ENCODE measurements around the gene TXNRD2. TPM values are rescaled to one million over a fixed set of nuclear protein-coding genes. Genes with fewer than 3 reads are reported as not detected.

The TXNRD2 gene
- total and polyA plus RNA-seq, 2 of the 4 experiments (the other 2 are of a cell fraction): 15.6 to 25.7 TPM

GRCh38 chr22:19984851-19985811 lies 43.5 kb upstream of the TXNRD2 start:
- Histone ChIP-seq H2AFZ (replicated peaks; ENCODE audit: low read length, poor library complexity) (peak overlapping the region; percentile 58), H3K27ac (ENCODE audit: insufficient read depth, low read length) (no peak overlapping the region), H2BK20ac (ENCODE audit: low read depth, low read length) (0 out of 2 replicates have a peak overlapping the region, but pooled peaks have one; percentile 45), H3K4me3 (ENCODE audit: insufficient read depth, low read depth, low read length) (no peak overlapping the region), H2AK9ac (replicated peaks; ENCODE audit: low read depth, low read length, poor library complexity) (peak overlapping the region; percentile 87), H3K79me1 (ENCODE audit: low read depth in 1 of 2, low read length in 2 of 2) (peaks cover 4 to 37% of the 10 kb centered on the region in 2 experiments; a peak in 3 of 4 replicates), H2AK5ac (ENCODE audit: low read depth, low read length) (peak overlapping the region; percentile 97), H3K27me3 (ENCODE audit: control insufficient read depth, insufficient read depth, low read length) (no peaks in the 10 kb centered on the region), H3K4me1 (ENCODE audit: control insufficient read depth, insufficient read depth, low read length) (peaks cover 13% of the 10 kb centered on the region), H4K5ac (ENCODE audit: low read depth, low read length) (no peak overlapping the region), H3K9ac (ENCODE audit: low read depth, low read length) (no peak overlapping the region), H3K36me3 (ENCODE audit: control insufficient read depth, insufficient read depth, low read length) (peaks cover 7% of the 10 kb centered on the region), H2BK15ac (ENCODE audit: low read depth, low read length) (peak overlapping the region; percentile 81; the same call in 2 of the 3 replicates), H4K20me1 (ENCODE audit: insufficient read depth, low read length) (peaks cover 18% of the 10 kb centered on the region; the same call in 1 of the 2 replicates), H3K9me3 (ENCODE audit: control insufficient read depth, insufficient read depth, low read length) (no peaks in the 10 kb centered on the region), H2BK5ac (ENCODE audit: low read depth, low read length, poor library complexity, severe bottlenecking) (peak overlapping the region; percentile 44), H4K8ac (ENCODE audit: low read depth in 2 of 2, low read length in 2 of 2) (peak overlapping the region in 1 of 2 experiments; percentile 35; a peak in 1 of 4 replicates), H3K4ac (ENCODE audit: low read depth, low read length) (peak overlapping the region; percentile 73), H3K4me2 (ENCODE audit: low read depth, low read length) (no peak overlapping the region), H2BK120ac (ENCODE audit: low read depth, low read length) (peak overlapping the region; percentile 68), H3K14ac (replicated peaks; ENCODE audit: low read depth, low read length) (0 out of 2 replicates have a peak overlapping the region, but pooled peaks have one; percentile 14), H3K9me1 (ENCODE audit: insufficient read depth, low read length) (peaks cover 17% of the 10 kb centered on the region), H4K91ac (ENCODE audit: insufficient read depth, low read depth, low read length) (peak overlapping the region; percentile 79), H3K23ac (ENCODE audit: low read depth, low read length) (no peak overlapping the region), H3K18ac (ENCODE audit: low read depth, low read length) (no peak overlapping the region; the same call in 1 of the 2 replicates), H3K56ac (ENCODE audit: extremely low read depth, insufficient read depth, low read length) (no peak overlapping the region)
- POLR2A ChIA-PET (ENCODE audit: unreplicated experiment): no interaction called here
- in situ Hi-C loops (cut with MboI; ENCODE audit: low sequenced_read_pairs) (no loop called here), dilution Hi-C loops (cut with HindIII; ENCODE audit: low sequenced_read_pairs, unreplicated experiment) (no loop called here), intact Hi-C loops (cut with micrococcal nuclease) (no loop called here)
- DNase-seq (no peak), ATAC-seq (ENCODE audit: low read depth) (no peak)
- BruUV-seq (replicated peaks): no TSS peak
- CTCF ChIA-PET: interaction anchor here (0.5 kb wide), 1 partner anchor 985 kb away, joined by 3 read pairs; no protein-coding TSS in a partner anchor
- 97% methylated on average over 5 of the region's 11 CpGs; no CpG with 5 or more reads in 1 of the 2 experiments for WGBS, 2 experiments (ENCODE audit: extremely low coverage in 2 of 2, insufficient read length in 1 of 2)
- no peak for TF ChIP-seq BHLHE40 (IDR thresholded peaks at IDR 0.05; ENCODE audit: low read depth, low read length)
- no peak for TF ChIP-seq RAD21 (IDR thresholded peaks at IDR 0.05; ENCODE audit: low read length)
- TF ChIP-seq RCOR1 (IDR thresholded peaks at IDR 0.05; ENCODE audit: insufficient replicate concordance, low read length): no peak
- TF ChIP-seq, protein P1, sequence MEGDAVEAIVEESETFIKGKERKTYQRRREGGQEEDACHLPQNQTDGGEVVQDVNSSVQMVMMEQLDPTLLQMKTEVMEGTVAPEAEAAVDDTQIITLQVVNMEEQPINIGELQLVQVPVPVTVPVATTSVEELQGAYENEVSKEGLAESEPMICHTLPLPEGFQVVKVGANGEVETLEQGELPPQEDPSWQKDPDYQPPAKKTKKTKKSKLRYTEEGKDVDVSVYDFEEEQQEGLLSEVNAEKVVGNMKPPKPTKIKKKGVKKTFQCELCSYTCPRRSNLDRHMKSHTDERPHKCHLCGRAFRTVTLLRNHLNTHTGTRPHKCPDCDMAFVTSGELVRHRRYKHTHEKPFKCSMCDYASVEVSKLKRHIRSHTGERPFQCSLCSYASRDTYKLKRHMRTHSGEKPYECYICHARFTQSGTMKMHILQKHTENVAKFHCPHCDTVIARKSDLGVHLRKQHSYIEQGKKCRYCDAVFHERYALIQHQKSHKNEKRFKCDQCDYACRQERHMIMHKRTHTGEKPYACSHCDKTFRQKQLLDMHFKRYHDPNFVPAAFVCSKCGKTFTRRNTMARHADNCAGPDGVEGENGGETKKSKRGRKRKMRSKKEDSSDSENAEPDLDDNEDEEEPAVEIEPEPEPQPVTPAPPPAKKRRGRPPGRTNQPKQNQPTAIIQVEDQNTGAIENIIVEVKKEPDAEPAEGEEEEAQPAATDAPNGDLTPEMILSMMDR (conservative IDR thresholded peaks at IDR 0.05; ENCODE audit: low read depth, low read length): no peak
- no peak for TF ChIP-seq ELK1 (IDR thresholded peaks at IDR 0.05; ENCODE audit: borderline replicate concordance, low read depth, low read length)
- no peak for TF ChIP-seq NFE2L2 (IDR thresholded peaks at IDR 0.05; ENCODE audit: low read depth, low read length)
- no peak for TF ChIP-seq FOS (IDR thresholded peaks at IDR 0.05; ENCODE audit: low read depth, low read length)
- no peak for TF ChIP-seq MAFK (IDR thresholded peaks at IDR 0.05; ENCODE audit: low read depth, low read length)
- TF ChIP-seq USF2 (IDR thresholded peaks at IDR 0.05; ENCODE audit: low read depth, low read length): no peak
- no peak for TF ChIP-seq RFX5 (IDR thresholded peaks at IDR 0.05; ENCODE audit: low read depth, low read length)
- TF ChIP-seq SMC3 (IDR thresholded peaks at IDR 0.05; ENCODE audit: low read depth, low read length): no peak
- no peak for TF ChIP-seq MXI1 (IDR thresholded peaks at IDR 0.05; ENCODE audit: borderline replicate concordance, low read depth, low read length)
- TF ChIP-seq CEBPB (IDR thresholded peaks at IDR 0.05; ENCODE audit: low read depth, low read length): no peak

Measured in IMR-90 (cell line).